PC-9 (cell line): ENCODE results near the gene CILP.

Source experiments
- CTCF ChIP-seq: fragments of 200-600 bp; sonication (generic); conservative IDR thresholded peaks from 2 replicates; pipeline ENCODE4 v1.6.1; 2017; ENCODE audit warnings: mixed run types, antibody characterized with exemption, mild to moderate bottlenecking, moderate library complexity
- EZH2 ChIP-seq: fragments of 200-600 bp; sonication (generic); IDR thresholded peaks from 2 replicates; pipeline ENCODE4 v1.8.0; 2017; ENCODE audit warnings: antibody characterized with exemption, low read depth

- TF ChIP-seq CTCF (no peak), EZH2 (no peak)
Observed at GRCh38 chr15:65222891-65223290, 11.6 kb upstream of the CILP start.
